GM19467 (cell line): ENCODE results near the gene SPIN2A.
"Not testable (repeated sequence)": the region's sequence is repeated elsewhere in the genome, so short reads cannot be mapped to it uniquely, and the experiment has no call there.

Experiments
- ATAC-seq: cut with Tn5 transposase; IDR thresholded peaks from one replicate; pipeline ENCODE4 v1.9.1; 2021; ENCODE audit warnings: mild to moderate bottlenecking, moderate library complexity; ENCODE audit not compliant: unreplicated experiment

The SPIN2A gene

GRCh38 chrX:57137073-57137472 lies at the start of gene SPIN2A:
Gene SPIN2A (minus strand): TSS chrX:57137397. CDS start chrX:57136597, 800 bp downstream.
- not testable (repeated sequence) for ATAC-seq

GRCh38 chrX:57178605-57179004 lies 41.4 kb upstream of the SPIN2A start:
- ATAC-seq: no peak

GRCh38 chrX:57177070-57177469 lies 39.9 kb upstream of the SPIN2A start:
- no peak for ATAC-seq

GRCh38 chrX:57172544-57172943 lies 35.3 kb upstream of the SPIN2A start:
- no peak for ATAC-seq

- no peak for ATAC-seq
Measured at GRCh38 chrX:57156397-57157049, 19.3 kb upstream of the SPIN2A start.

- no peak for ATAC-seq
Measured at GRCh38 chrX:57155171-57155570, 18.0 kb upstream of the SPIN2A start.

- ATAC-seq: not testable (repeated sequence)
Measured at GRCh38 chrX:57152222-57152621, 15.0 kb upstream of the SPIN2A start.

GRCh38 chrX:57138674-57139073 lies 1.5 kb upstream of the SPIN2A start:
- no peak for ATAC-seq

GRCh38 chrX:57137501-57137900 lies 304 bp upstream of the SPIN2A start:
- ATAC-seq: no peak

- ATAC-seq: not testable (repeated sequence)
Measured at GRCh38 chrX:57136589-57136988, 608 bp downstream of the SPIN2A start.

- no peak for ATAC-seq
Measured at GRCh38 chrX:57135287-57135686, 1.9 kb downstream of the SPIN2A start.

GRCh38 chrX:57134702-57135101 lies 2.5 kb downstream of the SPIN2A start:
- no peak for ATAC-seq

- ATAC-seq: no peak
Measured at GRCh38 chrX:57133706-57134105, 3.5 kb downstream of the SPIN2A start.

GRCh38 chrX:57133284-57133683 lies 3.9 kb downstream of the SPIN2A start:
- ATAC-seq: not testable (repeated sequence)

GRCh38 chrX:57132046-57132445 lies 5.2 kb downstream of the SPIN2A start:
- ATAC-seq: no peak

- no peak for ATAC-seq
Measured at GRCh38 chrX:57121816-57122215, 15.4 kb downstream of the SPIN2A start.

GRCh38 chrX:57121162-57121755 lies 15.9 kb downstream of the SPIN2A start, which contains the start of gene SPIN2B:
Gene SPIN2B (minus strand): TSS chrX:57121548.
- ATAC-seq: peak; percentile 99

GRCh38 chrX:57120619-57121161 lies 16.5 kb downstream of the SPIN2A start:
- ATAC-seq: not testable (repeated sequence)

GRCh38 chrX:57119416-57119815 lies 17.8 kb downstream of the SPIN2A start:
- ATAC-seq: no peak

- ATAC-seq: not testable (repeated sequence)
Measured at GRCh38 chrX:57117566-57117965, 19.6 kb downstream of the SPIN2A start.

- ATAC-seq: no peak
Measured at GRCh38 chrX:57104921-57105398, 32.2 kb downstream of the SPIN2A start.

GRCh38 chrX:57104406-57104805 lies 32.8 kb downstream of the SPIN2A start:
- ATAC-seq: no peak
